ENCODE results near the gene SLC4A9. TPM values are rescaled to one million over a fixed set of nuclear protein-coding genes. Genes with fewer than 3 reads are reported as not detected.

The SLC4A9 gene, protein sequence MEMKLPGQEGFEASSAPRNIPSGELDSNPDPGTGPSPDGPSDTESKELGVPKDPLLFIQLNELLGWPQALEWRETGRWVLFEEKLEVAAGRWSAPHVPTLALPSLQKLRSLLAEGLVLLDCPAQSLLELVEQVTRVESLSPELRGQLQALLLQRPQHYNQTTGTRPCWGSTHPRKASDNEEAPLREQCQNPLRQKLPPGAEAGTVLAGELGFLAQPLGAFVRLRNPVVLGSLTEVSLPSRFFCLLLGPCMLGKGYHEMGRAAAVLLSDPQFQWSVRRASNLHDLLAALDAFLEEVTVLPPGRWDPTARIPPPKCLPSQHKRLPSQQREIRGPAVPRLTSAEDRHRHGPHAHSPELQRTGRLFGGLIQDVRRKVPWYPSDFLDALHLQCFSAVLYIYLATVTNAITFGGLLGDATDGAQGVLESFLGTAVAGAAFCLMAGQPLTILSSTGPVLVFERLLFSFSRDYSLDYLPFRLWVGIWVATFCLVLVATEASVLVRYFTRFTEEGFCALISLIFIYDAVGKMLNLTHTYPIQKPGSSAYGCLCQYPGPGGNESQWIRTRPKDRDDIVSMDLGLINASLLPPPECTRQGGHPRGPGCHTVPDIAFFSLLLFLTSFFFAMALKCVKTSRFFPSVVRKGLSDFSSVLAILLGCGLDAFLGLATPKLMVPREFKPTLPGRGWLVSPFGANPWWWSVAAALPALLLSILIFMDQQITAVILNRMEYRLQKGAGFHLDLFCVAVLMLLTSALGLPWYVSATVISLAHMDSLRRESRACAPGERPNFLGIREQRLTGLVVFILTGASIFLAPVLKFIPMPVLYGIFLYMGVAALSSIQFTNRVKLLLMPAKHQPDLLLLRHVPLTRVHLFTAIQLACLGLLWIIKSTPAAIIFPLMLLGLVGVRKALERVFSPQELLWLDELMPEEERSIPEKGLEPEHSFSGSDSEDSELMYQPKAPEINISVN
- not detected for total RNA-seq
- 0.04 TPM for polyA plus RNA-seq (2013, experiment 1 of 2)
- polyA plus RNA-seq (2013, experiment 2 of 2): 0.03 TPM
- 0 to 1.7 (median 0.05) reads per million in 172 experiments for total RNA-seq

DNA sequence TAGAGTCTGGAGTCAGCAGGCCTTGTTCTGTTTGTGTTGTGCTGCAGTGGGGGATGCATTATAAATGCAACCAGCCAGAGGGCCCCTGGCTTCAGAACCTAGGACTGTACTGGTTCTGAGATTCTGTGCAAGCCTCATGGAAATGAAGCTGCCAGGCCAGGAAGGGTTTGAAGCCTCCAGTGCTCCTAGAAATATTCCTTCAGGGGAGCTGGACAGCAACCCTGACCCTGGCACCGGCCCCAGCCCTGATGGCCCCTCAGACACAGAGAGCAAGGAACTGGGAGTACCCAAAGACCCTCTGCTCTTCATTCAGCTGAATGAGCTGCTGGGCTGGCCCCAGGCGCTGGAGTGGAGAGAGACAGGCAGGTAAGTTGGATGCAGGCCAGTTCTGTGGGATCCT, at the start of gene SLC4A9:
Gene SLC4A9, plus strand, starts transcription at position 94 of the 400 bp plus-strand sequence. Its CDS starts 43 bp downstream, at position 137.
- intact Hi-C loops (cut with DNase I, micrococcal nuclease): no loop called here
- Mint-ChIP-seq H3K27ac (no peak within 1 kb of the TSS), H3K4me3 (no peak within 1 kb of the TSS), H3K36me3 (ENCODE audit: low read depth) (no peaks in the 10 kb centered on the region), H3K4me1 (ENCODE audit: low read depth) (peaks cover 16% of the 10 kb centered on the region), H3K9me3 (no peaks in the 10 kb centered on the region), H3K27me3 (peaks cover 4% of the 10 kb centered on the region)
- Histone ChIP-seq H3K27me3 (ENCODE audit: control insufficient read depth in 1 of 2, insufficient read depth in 2 of 2, low read length in 2 of 2) (no peaks in the 10 kb centered on the region), H3K4me1 (ENCODE audit: insufficient read depth, low read length) (peaks cover 26% of the 10 kb centered on the region), H3K36me3 (ENCODE audit: insufficient read depth, low read length) (no peaks in the 10 kb centered on the region), H3K9me3 (ENCODE audit: control insufficient read depth in 1 of 2, insufficient read depth in 1 of 2, low read length in 2 of 2) (no peaks in the 10 kb centered on the region), H3K4me3 (ENCODE audit: low read length) (no peak within 1 kb of the TSS), H3K27ac (ENCODE audit: low read depth in 1 of 2, low read length in 2 of 2) (no peak within 1 kb of the TSS)
- DNase-seq (no peak), ATAC-seq (ENCODE audit: poor library complexity) (no peak)
- TF ChIP-seq, protein P1, sequence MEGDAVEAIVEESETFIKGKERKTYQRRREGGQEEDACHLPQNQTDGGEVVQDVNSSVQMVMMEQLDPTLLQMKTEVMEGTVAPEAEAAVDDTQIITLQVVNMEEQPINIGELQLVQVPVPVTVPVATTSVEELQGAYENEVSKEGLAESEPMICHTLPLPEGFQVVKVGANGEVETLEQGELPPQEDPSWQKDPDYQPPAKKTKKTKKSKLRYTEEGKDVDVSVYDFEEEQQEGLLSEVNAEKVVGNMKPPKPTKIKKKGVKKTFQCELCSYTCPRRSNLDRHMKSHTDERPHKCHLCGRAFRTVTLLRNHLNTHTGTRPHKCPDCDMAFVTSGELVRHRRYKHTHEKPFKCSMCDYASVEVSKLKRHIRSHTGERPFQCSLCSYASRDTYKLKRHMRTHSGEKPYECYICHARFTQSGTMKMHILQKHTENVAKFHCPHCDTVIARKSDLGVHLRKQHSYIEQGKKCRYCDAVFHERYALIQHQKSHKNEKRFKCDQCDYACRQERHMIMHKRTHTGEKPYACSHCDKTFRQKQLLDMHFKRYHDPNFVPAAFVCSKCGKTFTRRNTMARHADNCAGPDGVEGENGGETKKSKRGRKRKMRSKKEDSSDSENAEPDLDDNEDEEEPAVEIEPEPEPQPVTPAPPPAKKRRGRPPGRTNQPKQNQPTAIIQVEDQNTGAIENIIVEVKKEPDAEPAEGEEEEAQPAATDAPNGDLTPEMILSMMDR (IDR thresholded peaks at IDR 0.05): no peak
- ChIA-PET POLR2A (no interaction called here), CTCF (interaction anchor here (0.8 to 2.1 kb wide), 4 partner anchors 8 to 116 kb away, joined by 3 to 8 read pairs (median 4); partner anchors contain the start of gene HBEGF)

DNA sequence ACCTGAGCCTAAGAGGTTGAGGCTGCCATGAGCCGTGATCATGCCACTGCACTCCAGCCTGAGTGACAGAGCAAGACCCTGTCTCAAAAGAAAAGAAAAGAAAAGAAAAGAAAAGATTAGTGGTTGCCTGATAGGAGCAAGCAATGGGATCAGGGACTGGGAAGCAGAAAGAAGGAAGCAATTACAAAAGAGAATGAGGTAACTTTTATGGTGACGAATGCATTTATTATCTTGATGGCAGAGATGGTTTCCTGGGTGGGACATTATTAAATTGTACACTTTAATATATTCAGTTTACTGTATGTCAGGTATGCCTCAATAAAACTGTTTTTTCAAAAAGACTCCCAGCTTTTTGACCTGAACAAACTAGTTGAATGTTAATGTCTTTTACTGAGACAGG, 49.6 kb upstream of the SLC4A9 start:
- ChIA-PET POLR2A (no interaction called here), CTCF (no interaction called here)
- intact Hi-C loops (cut with DNase I, micrococcal nuclease): no loop called here
- Histone ChIP-seq H3K27me3 (ENCODE audit: control insufficient read depth in 1 of 2, insufficient read depth in 2 of 2, low read length in 2 of 2) (no peaks in the 10 kb centered on the region), H3K27ac (ENCODE audit: low read depth in 1 of 2, low read length in 2 of 2) (no peak overlapping the region), H3K4me3 (ENCODE audit: low read length) (no peak overlapping the region), H3K4me1 (ENCODE audit: insufficient read depth, low read length) (no peaks in the 10 kb centered on the region), H3K36me3 (ENCODE audit: insufficient read depth, low read length) (no peaks in the 10 kb centered on the region), H3K9me3 (ENCODE audit: control insufficient read depth in 1 of 2, insufficient read depth in 1 of 2, low read length in 2 of 2) (no peaks in the 10 kb centered on the region)
- TF ChIP-seq, protein P1 (IDR thresholded peaks at IDR 0.05): no peak
- Mint-ChIP-seq H3K9me3 (no peaks in the 10 kb centered on the region), H3K4me1 (ENCODE audit: low read depth) (no peaks in the 10 kb centered on the region), H3K27ac (no peak overlapping the region), H3K27me3 (no peaks in the 10 kb centered on the region), H3K36me3 (ENCODE audit: low read depth) (no peaks in the 10 kb centered on the region), H3K4me3 (no peak overlapping the region)
- no peak for DNase-seq
- no peak for ATAC-seq (ENCODE audit: poor library complexity)

DNA sequence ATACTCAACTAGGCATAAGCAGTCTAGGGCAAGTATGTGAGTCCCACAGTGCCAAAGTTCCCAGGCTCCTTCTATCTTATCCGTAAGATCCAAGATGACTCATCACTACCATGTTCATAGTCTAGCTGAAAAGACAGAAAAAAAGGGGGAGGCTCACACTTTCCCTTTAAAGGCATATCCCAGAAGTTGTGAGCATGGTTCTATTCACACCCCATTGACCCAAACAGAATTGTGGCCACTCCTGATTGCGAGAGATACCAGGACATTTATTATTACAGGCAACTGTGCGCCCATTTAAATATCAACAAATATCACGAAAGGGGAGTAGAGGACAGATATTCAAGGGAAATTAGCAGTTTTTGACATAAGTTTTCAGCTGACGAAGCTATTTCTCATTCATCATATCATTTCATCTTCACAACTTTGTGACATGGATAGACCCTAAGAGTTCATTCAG, 49.0 kb upstream of the SLC4A9 start:
- Mint-ChIP-seq H3K4me1 (ENCODE audit: low read depth) (no peaks in the 10 kb centered on the region), H3K27me3 (no peaks in the 10 kb centered on the region), H3K9me3 (no peaks in the 10 kb centered on the region), H3K27ac (no peak overlapping the region), H3K4me3 (no peak overlapping the region), H3K36me3 (ENCODE audit: low read depth) (no peaks in the 10 kb centered on the region)
- ATAC-seq (ENCODE audit: poor library complexity) (no peak), DNase-seq (no peak)
- Histone ChIP-seq H3K9me3 (ENCODE audit: control insufficient read depth in 1 of 2, insufficient read depth in 1 of 2, low read length in 2 of 2) (no peaks in the 10 kb centered on the region), H3K36me3 (ENCODE audit: insufficient read depth, low read length) (no peaks in the 10 kb centered on the region), H3K27ac (ENCODE audit: low read depth in 1 of 2, low read length in 2 of 2) (no peak overlapping the region), H3K4me1 (ENCODE audit: insufficient read depth, low read length) (no peaks in the 10 kb centered on the region), H3K4me3 (ENCODE audit: low read length) (no peak overlapping the region), H3K27me3 (ENCODE audit: control insufficient read depth in 1 of 2, insufficient read depth in 2 of 2, low read length in 2 of 2) (no peaks in the 10 kb centered on the region)
- TF ChIP-seq, protein P1 (IDR thresholded peaks at IDR 0.05): no peak
- ChIA-PET CTCF (no interaction called here), POLR2A (no interaction called here)
- intact Hi-C loops (cut with DNase I, micrococcal nuclease): no loop called here

Data from CD4-positive, alpha-beta T cell (primary cell).